MCF 10A (cell line): Measurements from ENCODE around the gene RCAN3. TPM values are rescaled to one million over a fixed set of nuclear protein-coding genes. Genes with fewer than 3 reads are reported as not detected.
A peak's percentile ranks its signal among the peaks of the same experiment; 100 is the strongest.
"Not testable (repeated sequence)": the region's sequence is repeated elsewhere in the genome, so short reads cannot be mapped to it uniquely, and the experiment has no call there.

Experiments
- BruUV-seq: library from RNA; stranded (reverse); fragments of 400-500 nt; replicated peaks from 2 replicates; lab custom pipeline; 2021; lab: Mats Ljungman, UMichigan
- CTCF ChIA-PET: fragments of 300-600 bp; sonication (Branson Sonifier 250); formaldehyde crosslinking; extraction: SDS; loops from one replicate; lab custom pipeline; 2021; ENCODE audit warnings: antibody characterized with exemption, inconsistent platforms; lab: Yijun Ruan, JAX
- POLR2A ChIA-PET: fragments of 300-600, 350-650 bp; sonication (Branson Sonifier 250); formaldehyde crosslinking; extraction: SDS; loops from one replicate; lab custom pipeline; 2020; ENCODE audit warnings: antibody characterized with exemption, inconsistent platforms; lab: Yijun Ruan, JAX
- DNase-seq: peaks from one replicate; pipeline ENCODE4 v3.0.0-alpha.2; 2018; ENCODE audit not compliant: unreplicated experiment
- H3K27ac Mint-ChIP-seq: one replicate; pipeline ENCODE4 v1.8.0; 2022; ENCODE audit warnings: mild to moderate bottlenecking, low read depth, mixed read lengths; ENCODE audit not compliant: unreplicated experiment
- H3K27me3 Mint-ChIP-seq: one replicate; pipeline ENCODE4 v1.8.0; 2022; ENCODE audit warnings: mixed read lengths; ENCODE audit not compliant: insufficient read depth, unreplicated experiment
- H3K36me3 Mint-ChIP-seq: one replicate; pipeline ENCODE4 v1.8.0; 2022; ENCODE audit warnings: mild to moderate bottlenecking, moderate library complexity, mixed read lengths; ENCODE audit not compliant: insufficient read depth, unreplicated experiment
- H3K4me1 Mint-ChIP-seq: one replicate; pipeline ENCODE4 v1.8.0; 2022; ENCODE audit warnings: mixed read lengths; ENCODE audit not compliant: insufficient read depth, unreplicated experiment
- H3K4me3 Mint-ChIP-seq: one replicate; pipeline ENCODE4 v1.8.0; 2022; ENCODE audit warnings: mild to moderate bottlenecking, moderate library complexity, mixed read lengths; ENCODE audit not compliant: unreplicated experiment
- H3K9me3 Mint-ChIP-seq: one replicate; pipeline ENCODE4 v1.8.0; 2022; ENCODE audit warnings: mixed read lengths; ENCODE audit not compliant: unreplicated experiment
- intact Hi-C: fragments of 100-400 bp; cut with micrococcal nuclease; formaldehyde crosslinking; loops from 2 replicates; pipeline ENCODE4 v1.14.1; 2022
- total RNA-seq: library from RNA; stranded (reverse); gene quantifications from 2 replicates; pipeline ENCODE4 v1.2.3, GENCODE V29; 2022
- TF ChIP-seq, protein P1 (sequence below): fragments of 200-600 bp; IDR thresholded peaks from one replicate; pipeline ENCODE4 v1.8.0; 2022; ENCODE audit warnings: antibody characterized with exemption, mild to moderate bottlenecking; ENCODE audit not compliant: unreplicated experiment

RCAN3 gene
- total RNA-seq, 1 experiment from 2014 or later, result 6.1 TPM

DNA sequence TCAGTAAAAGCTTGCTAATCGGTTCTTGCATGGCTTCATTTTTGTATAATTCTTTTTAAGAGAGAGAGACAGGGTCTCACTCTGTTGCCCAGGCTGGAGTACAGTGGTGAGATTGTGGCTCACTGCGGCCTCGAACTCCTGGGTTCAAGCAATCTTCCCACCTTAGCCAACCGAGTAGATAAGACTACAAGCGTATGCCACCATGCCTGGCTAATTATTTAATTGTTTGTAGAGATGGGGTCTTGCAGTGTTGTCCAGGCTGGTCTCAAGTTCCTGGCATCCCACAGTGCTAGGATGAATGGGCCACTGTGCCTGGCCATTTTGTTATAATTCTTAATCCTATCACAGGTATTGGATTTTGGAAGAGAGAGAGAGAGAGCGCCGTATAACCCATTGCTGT, 23.4 kb downstream of the RCAN3 start:
- H3K4me3 Mint-ChIP-seq, result no peak overlapping the region
- TF ChIP-seq, protein P1, sequence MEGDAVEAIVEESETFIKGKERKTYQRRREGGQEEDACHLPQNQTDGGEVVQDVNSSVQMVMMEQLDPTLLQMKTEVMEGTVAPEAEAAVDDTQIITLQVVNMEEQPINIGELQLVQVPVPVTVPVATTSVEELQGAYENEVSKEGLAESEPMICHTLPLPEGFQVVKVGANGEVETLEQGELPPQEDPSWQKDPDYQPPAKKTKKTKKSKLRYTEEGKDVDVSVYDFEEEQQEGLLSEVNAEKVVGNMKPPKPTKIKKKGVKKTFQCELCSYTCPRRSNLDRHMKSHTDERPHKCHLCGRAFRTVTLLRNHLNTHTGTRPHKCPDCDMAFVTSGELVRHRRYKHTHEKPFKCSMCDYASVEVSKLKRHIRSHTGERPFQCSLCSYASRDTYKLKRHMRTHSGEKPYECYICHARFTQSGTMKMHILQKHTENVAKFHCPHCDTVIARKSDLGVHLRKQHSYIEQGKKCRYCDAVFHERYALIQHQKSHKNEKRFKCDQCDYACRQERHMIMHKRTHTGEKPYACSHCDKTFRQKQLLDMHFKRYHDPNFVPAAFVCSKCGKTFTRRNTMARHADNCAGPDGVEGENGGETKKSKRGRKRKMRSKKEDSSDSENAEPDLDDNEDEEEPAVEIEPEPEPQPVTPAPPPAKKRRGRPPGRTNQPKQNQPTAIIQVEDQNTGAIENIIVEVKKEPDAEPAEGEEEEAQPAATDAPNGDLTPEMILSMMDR, result no peak
- no peak for DNase-seq
- BruUV-seq, result no TSS peak
- no peaks in the 10 kb centered on the region for H3K36me3 Mint-ChIP-seq
- POLR2A ChIA-PET, result interaction anchor here (0.6 to 2.8 kb wide), 3 partner anchors 10 to 85 kb away, joined by 3 to 14 read pairs (median 3); no protein-coding TSS in a partner anchor
- CTCF ChIA-PET, result interaction anchor here (0.6 to 2.1 kb wide), 4 partner anchors 12 to 281 kb away, joined by 3 to 7 read pairs (median 4); no protein-coding TSS in a partner anchor
- no peaks in the 10 kb centered on the region for H3K27me3 Mint-ChIP-seq
- no peaks in the 10 kb centered on the region for H3K9me3 Mint-ChIP-seq
- no peak overlapping the region for H3K27ac Mint-ChIP-seq
- intact Hi-C loops, result loop anchor here (2.0 to 10.0 kb wide), 2 partner anchors 109 to 321 kb away; no protein-coding TSS in a partner anchor
- no peaks in the 10 kb centered on the region for H3K4me1 Mint-ChIP-seq

DNA sequence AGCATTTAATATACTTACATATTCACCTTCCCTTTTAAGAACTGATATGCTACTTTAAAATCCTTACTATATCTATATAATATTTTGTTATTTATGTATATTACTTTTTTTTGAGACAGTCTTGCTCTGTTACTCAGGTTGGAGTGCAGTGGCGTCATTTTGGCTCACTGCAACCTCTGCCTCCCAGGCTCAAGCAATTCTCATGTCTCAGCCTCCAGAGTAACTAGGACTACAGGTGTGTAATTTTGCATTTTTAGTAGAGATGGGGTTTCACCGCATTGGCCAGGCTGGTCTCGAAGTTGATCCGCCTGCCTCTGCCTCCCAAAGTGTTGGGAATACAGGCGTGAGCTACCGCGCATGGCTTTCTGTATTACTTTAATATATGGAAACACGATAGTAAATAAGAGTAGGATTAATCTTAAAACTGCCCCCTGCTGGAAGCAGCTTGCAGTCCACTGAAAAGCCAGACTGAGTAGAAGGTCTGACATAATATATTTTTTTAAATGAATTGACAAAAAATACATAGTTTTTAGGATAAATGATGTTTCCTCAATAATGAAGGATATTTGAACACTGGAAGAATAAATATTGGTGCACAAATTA, 24.4 kb downstream of the RCAN3 start:
- H3K36me3 Mint-ChIP-seq, result no peaks in the 10 kb centered on the region
- H3K27me3 Mint-ChIP-seq, result no peaks in the 10 kb centered on the region
- H3K4me3 Mint-ChIP-seq, result no peak overlapping the region
- ChIA-PET POLR2A (interaction anchor here (0.5 to 1.6 kb wide), 5 partner anchors 9 to 328 kb away, joined by 3 read pairs; no protein-coding TSS in a partner anchor), CTCF (interaction anchor here (0.7 to 2.1 kb wide), 5 partner anchors 9 to 222 kb away, joined by 3 to 7 read pairs (median 4); no protein-coding TSS in a partner anchor)
- no peaks in the 10 kb centered on the region for H3K4me1 Mint-ChIP-seq
- no peaks in the 10 kb centered on the region for H3K9me3 Mint-ChIP-seq
- TF ChIP-seq, protein P1, result peak; percentile 49
- no TSS peak for BruUV-seq
- DNase-seq, result peak; percentile 38
- no peak overlapping the region for H3K27ac Mint-ChIP-seq
- intact Hi-C loops, result loop anchor here (2.0 to 10.0 kb wide), 2 partner anchors 110 to 322 kb away; no protein-coding TSS in a partner anchor

DNA sequence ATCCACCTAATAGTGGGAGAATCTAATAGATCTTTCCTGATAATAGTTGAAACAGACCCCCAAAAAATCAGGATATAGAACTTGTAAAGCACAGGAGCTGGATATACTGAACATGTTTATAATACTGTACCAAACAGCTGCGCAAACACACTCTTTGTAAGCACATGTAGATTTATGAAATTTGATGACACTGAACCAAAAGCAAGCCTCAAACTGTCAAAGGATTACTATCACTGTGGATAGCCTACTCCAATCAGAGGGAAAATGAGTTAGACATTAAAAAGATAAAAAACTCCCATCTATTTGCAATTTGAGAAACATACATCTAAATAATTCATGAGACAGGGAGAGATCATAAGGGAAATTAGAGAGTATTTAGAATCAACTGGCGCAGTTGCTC, 26.1 kb downstream of the RCAN3 start:
- Mint-ChIP-seq H3K27ac (no peak overlapping the region), H3K27me3 (no peaks in the 10 kb centered on the region), H3K9me3 (no peaks in the 10 kb centered on the region), H3K36me3 (no peaks in the 10 kb centered on the region), H3K4me1 (no peaks in the 10 kb centered on the region), H3K4me3 (no peak overlapping the region)
- POLR2A ChIA-PET, result interaction anchor here (0.6 to 1.2 kb wide), 2 partner anchors 13 to 91 kb away, joined by 3 to 6 read pairs; no protein-coding TSS in a partner anchor
- intact Hi-C loops, result loop anchor here (10.0 kb wide), 1 partner anchor 324 kb away; no protein-coding TSS in a partner anchor
- DNase-seq, result no peak
- CTCF ChIA-PET, result interaction anchor here (0.7 to 1.1 kb wide), 2 partner anchors 11 to 12 kb away, joined by 3 read pairs; no protein-coding TSS in a partner anchor
- TF ChIP-seq, protein P1, result no peak
- BruUV-seq, result no TSS peak

DNA sequence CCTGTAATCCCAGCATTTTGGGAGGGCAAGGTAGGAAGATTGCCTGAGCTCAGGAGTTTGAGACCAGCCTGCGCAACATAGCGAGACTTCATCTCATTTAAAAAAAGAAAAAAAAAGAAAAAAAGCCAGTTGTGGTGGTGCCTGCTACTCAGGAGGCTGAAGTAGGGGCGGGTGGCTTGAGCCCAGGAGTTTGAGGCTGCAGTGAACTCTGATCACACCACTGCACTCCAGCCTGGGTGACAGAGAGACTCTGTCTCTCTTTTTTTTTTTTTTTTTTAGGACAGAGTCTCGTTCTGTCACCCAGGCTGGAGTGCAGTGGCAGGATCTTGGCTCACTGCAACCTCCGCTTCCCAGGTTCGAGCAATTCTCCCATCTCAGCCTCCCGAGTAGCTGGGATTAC, 26.7 kb downstream of the RCAN3 start:
- not testable (repeated sequence) for H3K27ac Mint-ChIP-seq, BruUV-seq, H3K27me3 Mint-ChIP-seq, H3K4me3 Mint-ChIP-seq, H3K9me3 Mint-ChIP-seq, H3K4me1 Mint-ChIP-seq, DNase-seq, H3K36me3 Mint-ChIP-seq
- ChIA-PET CTCF (interaction anchor here (0.7 kb wide), 1 partner anchor 14 kb away, joined by 4 read pairs; no protein-coding TSS in a partner anchor), POLR2A (interaction anchor here (1.2 kb wide), 1 partner anchor 14 kb away, joined by 6 read pairs; no protein-coding TSS in a partner anchor)
- intact Hi-C loops, result loop anchor here (10.0 kb wide), 1 partner anchor 324 kb away; no protein-coding TSS in a partner anchor
